Erythroblast (primary cell): ENCODE results near the gene COL9A3.

Experiments used
- GATA1 ChIP-seq: IDR thresholded peaks from 2 replicates; pipeline ENCODE4 v1.6.1; 2011; ENCODE audit warnings: low read depth, mild to moderate bottlenecking, control low read depth, low read length, moderate library complexity
- POLR2A ChIP-seq: IDR thresholded peaks from 2 replicates; pipeline ENCODE4 v1.6.1; 2011; ENCODE audit warnings: mild to moderate bottlenecking, low read length

DNA sequence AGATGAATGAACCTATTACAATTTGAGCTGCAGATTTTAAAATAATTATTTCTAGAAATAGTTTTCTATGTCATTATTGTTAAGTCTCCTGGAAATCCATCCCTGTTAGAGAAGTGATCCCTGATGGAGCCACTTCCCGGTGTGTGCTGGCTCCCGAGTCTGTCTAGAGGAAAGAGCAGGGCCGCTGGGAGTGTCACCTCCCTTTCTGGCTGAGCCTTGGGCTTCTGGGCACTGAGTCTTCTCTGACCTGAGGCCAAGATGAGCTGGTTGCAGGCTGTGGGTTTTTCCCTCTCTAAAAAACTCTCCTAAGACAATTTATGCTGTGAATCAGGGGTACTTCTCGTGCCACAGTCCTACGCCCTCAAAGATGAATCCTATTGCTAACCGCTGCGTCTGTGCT, 73.6 kb downstream of the COL9A3 start:
- TF ChIP-seq POLR2A: no peak
- TF ChIP-seq GATA1: no peak
